SIG-M5 (cell line): ENCODE results near the gene SWT1.
"Not testable (repeated sequence)": the region's sequence is repeated elsewhere in the genome, so short reads cannot be mapped to it uniquely, and the experiment has no call there.

Source experiments
- DNase-seq: peaks from one replicate; lab custom pipeline; 2025; lab: John Stamatoyannopoulos, UW

The SWT1 gene

GRCh38 chr1:185321653-185322221 lies 164.8 kb downstream of the SWT1 start:
- not testable (repeated sequence) for DNase-seq

- DNase-seq: no peak
Observed at GRCh38 chr1:185322636-185323035, 165.7 kb downstream of the SWT1 start.

- no peak for DNase-seq
Observed at GRCh38 chr1:185324118-185324517, 167.2 kb downstream of the SWT1 start.

- no peak for DNase-seq
Observed at GRCh38 chr1:185325413-185325812, 168.4 kb downstream of the SWT1 start.

- DNase-seq: no peak
Observed at GRCh38 chr1:185328255-185328654, 171.3 kb downstream of the SWT1 start.

GRCh38 chr1:185334182-185334581 lies 177.2 kb downstream of the SWT1 start:
- no peak for DNase-seq

GRCh38 chr1:185337246-185337645 lies 180.3 kb downstream of the SWT1 start:
- DNase-seq: peak; percentile 51

GRCh38 chr1:185338719-185339622 lies 182.0 kb downstream of the SWT1 start:
- peak; percentile 83 for DNase-seq

GRCh38 chr1:185341196-185341781 lies 184.3 kb downstream of the SWT1 start:
- DNase-seq: no peak
